Measurements from ENCODE around the gene ZNF789. TPM values are rescaled to one million over a fixed set of nuclear protein-coding genes. Genes with fewer than 3 reads are reported as not detected.

ZNF789 gene
- total and polyA plus RNA-seq, 2 of the 13 experiments (the other 11 are each of a cell fraction or from before 2014, with no cell fraction given) = 19.8 to 25.1 TPM

GRCh38 chr7:99465421-99465768 lies 7.3 kb upstream of the ZNF789 start (continued):
- 0 out of 2 replicates have a peak, but pooled peaks have one; percentile 57 for TF ChIP-seq FOXO4 (CRISPR knock-in tag; conservative IDR thresholded peaks at IDR 0.05)
- no peak for TF ChIP-seq ZBTB10 (CRISPR knock-in tag; IDR thresholded peaks at IDR 0.05; ENCODE audit: borderline replicate concordance)
- 0 out of 2 replicates have a peak, but pooled peaks have one; percentile 2 for TF ChIP-seq MTF1 (CRISPR knock-in tag; IDR thresholded peaks at IDR 0.05)
- TF ChIP-seq KLF12 (CRISPR knock-in tag; IDR thresholded peaks at IDR 0.05; ENCODE audit: borderline replicate concordance) = 0 out of 2 replicates have a peak, but pooled peaks have one; percentile 2
- no peak for TF ChIP-seq ZNF441 (CRISPR knock-in tag; IDR thresholded peaks at IDR 0.05; ENCODE audit: borderline replicate concordance)
- TF ChIP-seq ZXDC (CRISPR knock-in tag; IDR thresholded peaks at IDR 0.05) = 0 out of 2 replicates have a peak, but pooled peaks have one; percentile 28
- TF ChIP-seq FIP1L1 (IDR thresholded peaks at IDR 0.05; ENCODE audit: borderline replicate concordance, insufficient read depth, low read depth, low read length) = no peak
- no peak for TF ChIP-seq SALL2 (CRISPR knock-in tag; IDR thresholded peaks at IDR 0.05)
- no peak for TF ChIP-seq ZNF354B (CRISPR knock-in tag; IDR thresholded peaks at IDR 0.05)
- 0 out of 2 replicates have a peak, but pooled peaks have one; percentile 27 for TF ChIP-seq FOXJ3 (CRISPR knock-in tag; IDR thresholded peaks at IDR 0.05; ENCODE audit: borderline replicate concordance)
- TF ChIP-seq GFI1 (CRISPR knock-in tag; IDR thresholded peaks at IDR 0.05; ENCODE audit: borderline replicate concordance) = peak; percentile 22; the same call in 1 of the 2 replicates
- no peak for TF ChIP-seq PITX1 (CRISPR knock-in tag; IDR thresholded peaks at IDR 0.05)
- 0 out of 2 replicates have a peak, but pooled peaks have one; percentile 12 for TF ChIP-seq ZKSCAN8 (CRISPR knock-in tag; IDR thresholded peaks at IDR 0.05; ENCODE audit: borderline replicate concordance)
- no peak for TF ChIP-seq DRAP1 (CRISPR knock-in tag; IDR thresholded peaks at IDR 0.05)
- no peak for TF ChIP-seq ZSCAN12 (CRISPR knock-in tag; IDR thresholded peaks at IDR 0.05)
- 0 out of 2 replicates have a peak, but pooled peaks have one; percentile 6 for TF ChIP-seq RFXANK (CRISPR knock-in tag; IDR thresholded peaks at IDR 0.05)
- no peak for TF ChIP-seq ZKSCAN5 (CRISPR knock-in tag; IDR thresholded peaks at IDR 0.05)

All from HepG2 (cell line).